ENCODE data around the gene RICTOR.

The RICTOR gene

GRCh38 chr5:38913714-38914113, 160.5 kb downstream of the RICTOR start:
- Histone ChIP-seq H3K9me2 (ENCODE audit: low read depth, low read length) (no peaks in the 10 kb centered on the region), H3K27ac (ENCODE audit: low read depth, low read length, poor library complexity, severe bottlenecking) (no peak overlapping the region), H2AFZ (ENCODE audit: low read length) (no peak overlapping the region), H3K27me3 (ENCODE audit: insufficient read depth, low read length) (no peaks in the 10 kb centered on the region), H3K9ac (ENCODE audit: low read length) (no peak overlapping the region), H4K20me1 (ENCODE audit: insufficient read depth, low read length) (no peaks in the 10 kb centered on the region), H3K9me3 (ENCODE audit: low read length) (no peaks in the 10 kb centered on the region), H3K4me2 (ENCODE audit: low read length) (no peak overlapping the region), H3K4me3 (ENCODE audit: low read depth, low read length, poor library complexity, severe bottlenecking) (no peak overlapping the region), H3F3A (ENCODE audit: insufficient read depth, low read length) (no peaks in the 10 kb centered on the region), H3K79me2 (ENCODE audit: insufficient read depth, low read length) (no peaks in the 10 kb centered on the region), H3K36me3 (ENCODE audit: insufficient read depth, low read length) (no peaks in the 10 kb centered on the region), H3K4me1 (ENCODE audit: insufficient read depth, low read length, severe bottlenecking) (no peaks in the 10 kb centered on the region)
- TF ChIP-seq EZH2 (IDR thresholded peaks at IDR 0.05; ENCODE audit: borderline replicate concordance, low read length) (no peak), CTCF (IDR thresholded peaks at IDR 0.05; ENCODE audit: low read length) (no peak)

GRCh38 chr5:38911933-38912332, 162.3 kb downstream of the RICTOR start:
- Histone ChIP-seq H3K9me2 (ENCODE audit: low read depth, low read length) (no peaks in the 10 kb centered on the region), H3K27ac (ENCODE audit: low read depth, low read length, poor library complexity, severe bottlenecking) (no peak overlapping the region), H3K9ac (ENCODE audit: low read length) (no peak overlapping the region), H4K20me1 (ENCODE audit: insufficient read depth, low read length) (no peaks in the 10 kb centered on the region), H2AFZ (ENCODE audit: low read length) (no peak overlapping the region), H3K9me3 (ENCODE audit: low read length) (no peaks in the 10 kb centered on the region), H3K36me3 (ENCODE audit: insufficient read depth, low read length) (no peaks in the 10 kb centered on the region), H3K27me3 (ENCODE audit: insufficient read depth, low read length) (no peaks in the 10 kb centered on the region), H3F3A (ENCODE audit: insufficient read depth, low read length) (no peaks in the 10 kb centered on the region), H3K4me2 (ENCODE audit: low read length) (no peak overlapping the region), H3K4me1 (ENCODE audit: insufficient read depth, low read length, severe bottlenecking) (no peaks in the 10 kb centered on the region), H3K4me3 (ENCODE audit: low read depth, low read length, poor library complexity, severe bottlenecking) (no peak overlapping the region), H3K79me2 (ENCODE audit: insufficient read depth, low read length) (no peaks in the 10 kb centered on the region)
- TF ChIP-seq CTCF (IDR thresholded peaks at IDR 0.05; ENCODE audit: low read length) (no peak), EZH2 (IDR thresholded peaks at IDR 0.05; ENCODE audit: borderline replicate concordance, low read length) (no peak)

- Histone ChIP-seq H3K79me2 (ENCODE audit: insufficient read depth, low read length) (no peaks in the 10 kb centered on the region), H3K9me3 (ENCODE audit: low read length) (no peaks in the 10 kb centered on the region), H3F3A (ENCODE audit: insufficient read depth, low read length) (no peaks in the 10 kb centered on the region), H3K4me2 (ENCODE audit: low read length) (no peak overlapping the region), H3K27ac (ENCODE audit: low read depth, low read length, poor library complexity, severe bottlenecking) (no peak overlapping the region), H2AFZ (ENCODE audit: low read length) (no peak overlapping the region), H3K27me3 (ENCODE audit: insufficient read depth, low read length) (no peaks in the 10 kb centered on the region), H3K4me3 (ENCODE audit: low read depth, low read length, poor library complexity, severe bottlenecking) (no peak overlapping the region), H3K36me3 (ENCODE audit: insufficient read depth, low read length) (no peaks in the 10 kb centered on the region), H4K20me1 (ENCODE audit: insufficient read depth, low read length) (no peaks in the 10 kb centered on the region), H3K4me1 (ENCODE audit: insufficient read depth, low read length, severe bottlenecking) (no peaks in the 10 kb centered on the region), H3K9me2 (ENCODE audit: low read depth, low read length) (no peaks in the 10 kb centered on the region), H3K9ac (ENCODE audit: low read length) (no peak overlapping the region)
- TF ChIP-seq CTCF (IDR thresholded peaks at IDR 0.05; ENCODE audit: low read length) (no peak), EZH2 (IDR thresholded peaks at IDR 0.05; ENCODE audit: borderline replicate concordance, low read length) (no peak)
These were observed 167.7 kb downstream of the RICTOR start for GRCh38 chr5:38906503-38906902.
